K562 (cell line): ENCODE results near the gene CLIP1. TPM values are rescaled to one million over a fixed set of nuclear protein-coding genes. Genes with fewer than 3 reads are reported as not detected.

Experiments used
- ATAC-seq: fragments of 200-7000 bp; cut with Tn5 transposase; 3 replicates; pipeline ENCODE4 v1.9.1; 2020; ENCODE audit warnings: moderate library complexity
- BruUV-seq: library from RNA; stranded (reverse); fragments of 400-500 nt; replicated peaks from 2 replicates; lab custom pipeline; 2021; lab: Mats Ljungman, UMichigan
- CTCF ChIA-PET: fragments of 300-600 bp; formaldehyde crosslinking; extraction: SDS; loops from one replicate; lab custom pipeline; 2021; ENCODE audit warnings: low intra/inter-chr PET ratio; lab: Yijun Ruan, JAX
- POLR2A ChIA-PET: fragments of 300-600, 350-650 bp; sonication (Branson Sonifier 250); formaldehyde crosslinking; extraction: SDS; loops from one replicate; lab custom pipeline; 2021; ENCODE audit warnings: antibody characterized with exemption, inconsistent platforms; lab: Yijun Ruan, JAX
- DNase-seq, 4 experiments: peaks; one replicate each; pipeline versions ENCODE4 v3.0.0 to v3.0.0-alpha.2; 2011 to 2018; ENCODE audit warnings: low spot score in 3 of 4, mixed read lengths in 3 of 4; ENCODE audit errors: extremely low read depth in 1 of 4
- FAIRE-seq: peaks from 2 replicates; lab custom pipeline; 2011; peaks lifted over from hg19 to GRCh38; lab: Jason Lieb, UNC
- H2AFZ ChIP-seq: 2 replicates; pipeline ENCODE4 v1.6.0; 2011; ENCODE audit warnings: low read depth, low read length, control low read depth, inconsistent platforms
- H3K27ac ChIP-seq: fragments of 200-600 bp; 3 replicates; pipeline ENCODE4 v1.8.0; 2011; ENCODE audit warnings: low read depth, mild to moderate bottlenecking, control low read depth, inconsistent platforms, low read length, moderate library complexity, mixed read lengths; ENCODE audit errors: extremely low read depth
- H3K27me3 ChIP-seq, 2 experiments: fragments of 300-600 bp in 1 of 2; 2 replicates in 1 of 2; 3 replicates in 1 of 2; pipeline versions ENCODE4 v1.6.0 to v1.8.0; 2011; ENCODE audit warnings: inconsistent platforms in 2 of 2, low read length in 2 of 2, mild to moderate bottlenecking in 1 of 2, mixed read lengths in 1 of 2, moderate library complexity in 1 of 2; ENCODE audit not compliant: control insufficient read depth in 2 of 2, insufficient read depth in 2 of 2
- H3K36me3 ChIP-seq: fragments of 300-600 bp; 3 replicates; pipeline ENCODE4 v1.8.0; 2011; ENCODE audit warnings: mild to moderate bottlenecking, low read length, inconsistent platforms; ENCODE audit not compliant: control insufficient read depth, insufficient read depth
- H3K4me1 ChIP-seq, 2 experiments: fragments of 200-600 bp in 1 of 2; replicated peaks in 1 of 2; 2 replicates in 1 of 2; 3 replicates in 1 of 2; pipeline versions ENCODE4 v1.5.1 to v1.8.0; 2011; ENCODE audit warnings: inconsistent platforms in 2 of 2, low read length in 2 of 2, mild to moderate bottlenecking in 1 of 2, mixed read lengths in 1 of 2, moderate library complexity in 1 of 2; ENCODE audit not compliant: control insufficient read depth in 2 of 2, insufficient read depth in 2 of 2
- H3K4me2 ChIP-seq: 2 replicates; pipeline ENCODE4 v1.6.1; 2011; ENCODE audit warnings: low read length, control low read depth, inconsistent platforms, mixed read lengths; ENCODE audit not compliant: insufficient read depth
- H3K4me3 ChIP-seq: fragments of 200-600 bp; sonication (generic), shearing (Covaris generic); 2 replicates; pipeline ENCODE4 v1.5.1; 2016; ENCODE audit warnings: control low read depth, inconsistent platforms
- H3K79me2 ChIP-seq: fragments of 200-600 bp; 3 replicates; pipeline ENCODE4 v1.8.0; 2011; ENCODE audit warnings: low read length, inconsistent platforms; ENCODE audit not compliant: control insufficient read depth, insufficient read depth
- H3K9ac ChIP-seq, 2 experiments: 2 replicates each; pipeline versions ENCODE4 v1.6.0 to v1.6.1; 2011; ENCODE audit warnings: low read depth in 2 of 2, low read length in 2 of 2, control low read depth in 1 of 2, inconsistent platforms in 1 of 2, mild to moderate bottlenecking in 1 of 2, mixed read lengths in 1 of 2; ENCODE audit not compliant: insufficient read depth in 1 of 2
- H3K9me1 ChIP-seq: one replicate; pipeline ENCODE4 v1.6.0; 2011; ENCODE audit warnings: inconsistent platforms, mild to moderate bottlenecking, low read length, moderate library complexity; ENCODE audit not compliant: control insufficient read depth, insufficient read depth
- H3K9me3 ChIP-seq: replicated peaks from 2 replicates; pipeline ENCODE4 v1.5.1; 2011; ENCODE audit warnings: low read depth, low read length, inconsistent platforms; ENCODE audit not compliant: control insufficient read depth, insufficient read depth
- H4K20me1 ChIP-seq: replicated peaks from 2 replicates; pipeline ENCODE4 v1.6.1; 2011; ENCODE audit warnings: low read length, inconsistent platforms, mixed read lengths; ENCODE audit not compliant: control insufficient read depth, insufficient read depth
- BDP1 ChIP-seq: IDR thresholded peaks from 3 replicates; pipeline ENCODE4 v1.6.1; 2011; ENCODE audit not compliant: insufficient read length, insufficient read depth
- CREB5 ChIP-seq: fragments of 250-450 bp; sonication (Bioruptor Pico); IDR thresholded peaks from 2 replicates; pipeline ENCODE4 v1.5.0; 2020; ENCODE audit warnings: mild to moderate bottlenecking
- CREBBP ChIP-seq: IDR thresholded peaks from one replicate; pipeline ENCODE4 v1.6.1; 2012; ENCODE audit warnings: low read depth, mild to moderate bottlenecking, control low read depth, inconsistent platforms, low read length
- HMG20A ChIP-seq: fragments of 450-650 bp; formaldehyde crosslinking; conservative IDR thresholded peaks from 2 replicates; pipeline ENCODE4 v1.4.0; 2020; ENCODE audit warnings: mild to moderate bottlenecking, mixed read lengths
- MTA3 ChIP-seq: fragments of 450-650 bp; formaldehyde crosslinking; IDR thresholded peaks from 2 replicates; pipeline ENCODE4 v1.6.1; 2017; ENCODE audit warnings: mild to moderate bottlenecking, borderline replicate concordance
- POLR3A ChIP-seq: IDR thresholded peaks from 2 replicates; pipeline ENCODE4 v1.6.1; 2011; ENCODE audit warnings: borderline replicate concordance, mild to moderate bottlenecking, moderate library complexity; ENCODE audit not compliant: insufficient read length, insufficient read depth; ENCODE audit errors: extremely low read depth
- ZNF766 ChIP-seq: fragments of 200-800 bp; sonication (Bioruptor generic); conservative IDR thresholded peaks from 2 replicates; pipeline ENCODE4 v1.6.1; 2016; ENCODE audit warnings: missing genetic modification characterization, missing compliant biosample characterization
- WGBS: fragments of 100-300 bp; shearing (Covaris generic); methylation state at CpG from one replicate; pipeline ENCODE4 v1.1.6; 2016; ENCODE audit warnings: low coverage, mixed read lengths; ENCODE audit not compliant: insufficient coverage; ENCODE audit errors: missing lambda C conversion rate; 5-methylcytosine and 5-hydroxymethylcytosine counted together
- in situ Hi-C: fragments of 300-500 bp; cut with MboI; formaldehyde crosslinking; loops from 4 replicates; pipeline ENCODE4 v1.15.0; 2018; ENCODE audit warnings: inconsistent platforms, mixed read lengths
- intact Hi-C: fragments of 100-400 bp; cut with micrococcal nuclease; formaldehyde crosslinking; loops from 2 replicates; pipeline ENCODE4 v1.14.2; 2022
- polyA plus RNA-seq, 8 experiments: library from polyadenylated mRNA; depleted of rRNA in 4 of 8; stranded (reverse) in 5 of 8; unstranded in 3 of 8; fragments of >200 nt; fragmentation: Nextera tagmentation in 2 of 8; fragmentation: Illumina TruSeq in 1 of 8; extraction: Ambion mirVana in 2 of 8; extraction: Trizol in 1 of 8; gene quantifications; 2 replicates each; pipeline versions ENCODE4 v1.2.1 to v1.2.3, GENCODE V29; 2011 to 2014; ENCODE audit warnings: inconsistent platforms in 1 of 8, missing spikeins in 1 of 8
- total RNA-seq, 7 experiments: library from RNA; depleted of rRNA in 6 of 7; stranded (reverse); fragments of >200 nt in 6 of 7; fragmentation: Illumina TruSeq in 2 of 7; extraction: Trizol in 2 of 7; gene quantifications; 2 replicates each; pipeline versions ENCODE4 v1.2.1 to v1.2.3, GENCODE V29; 2011 to 2021; ENCODE audit warnings: low replicate concordance in 1 of 7
- TF ChIP-seq, protein P1 (sequence below): fragments of 250-450 bp; sonication (Bioruptor Pico); IDR thresholded peaks from 2 replicates; pipeline ENCODE4 v1.4.0; 2020; ENCODE audit warnings: mild to moderate bottlenecking, moderate library complexity, borderline replicate concordance

CLIP1 gene
- total and polyA plus RNA-seq, 9 of the 15 experiments (the other 6 are each of a cell fraction or from before 2014, with no cell fraction given): 5.8 to 33.9 (median 27.6) TPM

- FAIRE-seq (no peak), DNase-seq (no peak), ATAC-seq (no peak)
- H3K27me3 ChIP-seq: no peaks in the 10 kb centered on the region
- ChIA-PET POLR2A (interaction anchor here (0.8 to 1.0 kb wide), 3 partner anchors 18 to 55 kb away, joined by 3 to 4 read pairs (median 3); no protein-coding TSS in a partner anchor), CTCF (no interaction called here)
- no peak overlapping the region for H3K4me3 ChIP-seq
- BruUV-seq: no TSS peak
- TF ChIP-seq CREB5 (CRISPR knock-in tag): no peak
- TF ChIP-seq ZNF766: no peak
- no peak for TF ChIP-seq BDP1
- no peak for TF ChIP-seq HMG20A (CRISPR knock-in tag)
- TF ChIP-seq, protein P1, sequence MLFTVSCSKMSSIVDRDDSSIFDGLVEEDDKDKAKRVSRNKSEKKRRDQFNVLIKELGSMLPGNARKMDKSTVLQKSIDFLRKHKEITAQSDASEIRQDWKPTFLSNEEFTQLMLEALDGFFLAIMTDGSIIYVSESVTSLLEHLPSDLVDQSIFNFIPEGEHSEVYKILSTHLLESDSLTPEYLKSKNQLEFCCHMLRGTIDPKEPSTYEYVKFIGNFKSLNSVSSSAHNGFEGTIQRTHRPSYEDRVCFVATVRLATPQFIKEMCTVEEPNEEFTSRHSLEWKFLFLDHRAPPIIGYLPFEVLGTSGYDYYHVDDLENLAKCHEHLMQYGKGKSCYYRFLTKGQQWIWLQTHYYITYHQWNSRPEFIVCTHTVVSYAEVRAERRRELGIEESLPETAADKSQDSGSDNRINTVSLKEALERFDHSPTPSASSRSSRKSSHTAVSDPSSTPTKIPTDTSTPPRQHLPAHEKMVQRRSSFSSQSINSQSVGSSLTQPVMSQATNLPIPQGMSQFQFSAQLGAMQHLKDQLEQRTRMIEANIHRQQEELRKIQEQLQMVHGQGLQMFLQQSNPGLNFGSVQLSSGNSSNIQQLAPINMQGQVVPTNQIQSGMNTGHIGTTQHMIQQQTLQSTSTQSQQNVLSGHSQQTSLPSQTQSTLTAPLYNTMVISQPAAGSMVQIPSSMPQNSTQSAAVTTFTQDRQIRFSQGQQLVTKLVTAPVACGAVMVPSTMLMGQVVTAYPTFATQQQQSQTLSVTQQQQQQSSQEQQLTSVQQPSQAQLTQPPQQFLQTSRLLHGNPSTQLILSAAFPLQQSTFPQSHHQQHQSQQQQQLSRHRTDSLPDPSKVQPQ (CRISPR knock-in tag): no peak
- no peak for TF ChIP-seq POLR3A
- TF ChIP-seq CREBBP: no peak
- no peak for TF ChIP-seq MTA3
- no peaks in the 10 kb centered on the region for H3K79me2 ChIP-seq
- 52% methylated on average over 5 of the region's 6 CpGs for WGBS
- no peaks in the 10 kb centered on the region for H3K36me3 ChIP-seq
- H3K4me2 ChIP-seq: no peak overlapping the region
- no peak overlapping the region for H3K9ac ChIP-seq
- H2AFZ ChIP-seq: no peak overlapping the region
- no peak overlapping the region for H3K27ac ChIP-seq
- intact Hi-C loops (no loop called here), in situ Hi-C loops (no loop called here)
- no peaks in the 10 kb centered on the region for H3K9me3 ChIP-seq
- no peaks in the 10 kb centered on the region for H4K20me1 ChIP-seq
- no peaks in the 10 kb centered on the region for H3K9me1 ChIP-seq
- peaks cover 0 to 3% of the 10 kb centered on the region in 2 experiments; a peak in 2 of 5 replicates for H3K4me1 ChIP-seq
Observed at GRCh38 chr12:122454739-122455138, 32.3 kb upstream of the CLIP1 start.
